AG10803 (cell line): Measurements from ENCODE around the gene EMC8.

Experiments
- DNase-seq: peaks from one replicate; pipeline ENCODE4 v3.0.0; 2010; ENCODE audit warnings: low read depth
- H3K4me3 ChIP-seq: 2 replicates; pipeline ENCODE4 v1.5.1; 2011; ENCODE audit warnings: mild to moderate bottlenecking, low read length, control low read depth
- TF ChIP-seq, protein P1 (sequence below): conservative IDR thresholded peaks from 2 replicates; pipeline ENCODE4 v1.5.1; 2011; ENCODE audit warnings: mild to moderate bottlenecking, low read length, control low read depth, inconsistent platforms

Gene EMC8

DNA sequence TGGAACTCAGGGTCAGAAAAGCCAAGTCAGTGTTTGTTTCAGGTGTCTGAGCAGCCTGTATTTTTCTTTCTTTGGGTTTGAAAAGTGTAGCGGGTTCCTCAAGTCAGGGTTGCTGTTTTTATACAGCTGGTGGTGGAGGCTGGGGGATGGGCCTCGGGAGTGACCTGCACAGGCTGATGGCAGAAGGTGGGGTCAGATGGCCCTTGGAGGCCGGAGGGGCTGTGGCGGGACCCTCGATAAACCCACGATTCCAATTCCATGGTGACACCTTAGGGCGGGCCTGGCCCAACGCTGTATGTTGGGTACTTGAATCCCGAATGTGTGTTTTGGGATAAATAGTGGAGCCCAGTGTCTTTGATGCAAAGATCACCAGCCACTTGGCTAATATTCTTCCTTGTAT is 28.8 kb upstream of the EMC8 start:
- TF ChIP-seq, protein P1, sequence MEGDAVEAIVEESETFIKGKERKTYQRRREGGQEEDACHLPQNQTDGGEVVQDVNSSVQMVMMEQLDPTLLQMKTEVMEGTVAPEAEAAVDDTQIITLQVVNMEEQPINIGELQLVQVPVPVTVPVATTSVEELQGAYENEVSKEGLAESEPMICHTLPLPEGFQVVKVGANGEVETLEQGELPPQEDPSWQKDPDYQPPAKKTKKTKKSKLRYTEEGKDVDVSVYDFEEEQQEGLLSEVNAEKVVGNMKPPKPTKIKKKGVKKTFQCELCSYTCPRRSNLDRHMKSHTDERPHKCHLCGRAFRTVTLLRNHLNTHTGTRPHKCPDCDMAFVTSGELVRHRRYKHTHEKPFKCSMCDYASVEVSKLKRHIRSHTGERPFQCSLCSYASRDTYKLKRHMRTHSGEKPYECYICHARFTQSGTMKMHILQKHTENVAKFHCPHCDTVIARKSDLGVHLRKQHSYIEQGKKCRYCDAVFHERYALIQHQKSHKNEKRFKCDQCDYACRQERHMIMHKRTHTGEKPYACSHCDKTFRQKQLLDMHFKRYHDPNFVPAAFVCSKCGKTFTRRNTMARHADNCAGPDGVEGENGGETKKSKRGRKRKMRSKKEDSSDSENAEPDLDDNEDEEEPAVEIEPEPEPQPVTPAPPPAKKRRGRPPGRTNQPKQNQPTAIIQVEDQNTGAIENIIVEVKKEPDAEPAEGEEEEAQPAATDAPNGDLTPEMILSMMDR, result no peak
- H3K4me3 ChIP-seq, result no peak overlapping the region
- DNase-seq, result no peak

DNA sequence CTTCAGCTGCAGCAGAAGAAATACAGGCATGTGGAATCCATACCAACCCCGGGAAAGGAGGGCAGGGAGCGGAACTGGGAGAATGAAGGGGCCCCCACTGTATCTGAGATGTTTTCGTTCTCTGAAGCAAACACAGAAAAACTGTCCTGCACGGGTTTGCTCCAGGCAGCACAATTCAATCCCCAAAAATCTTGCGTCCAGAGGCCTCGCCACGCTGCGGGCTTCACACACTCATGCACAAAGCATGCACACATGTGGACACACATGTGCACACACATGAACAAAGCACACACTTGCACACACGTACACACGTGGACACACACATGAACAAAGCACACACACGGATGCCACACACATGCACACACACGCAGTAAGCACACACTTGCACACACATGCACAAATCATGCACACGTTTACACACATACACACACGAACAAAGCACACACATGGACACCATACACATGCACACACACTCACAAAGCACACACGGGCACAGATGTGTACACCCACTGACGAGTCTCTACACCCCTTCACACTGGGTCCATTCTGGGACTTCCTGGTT is 27.4 kb upstream of the EMC8 start:
- no peak overlapping the region for H3K4me3 ChIP-seq
- DNase-seq, result no peak
- TF ChIP-seq, protein P1, result no peak

DNA sequence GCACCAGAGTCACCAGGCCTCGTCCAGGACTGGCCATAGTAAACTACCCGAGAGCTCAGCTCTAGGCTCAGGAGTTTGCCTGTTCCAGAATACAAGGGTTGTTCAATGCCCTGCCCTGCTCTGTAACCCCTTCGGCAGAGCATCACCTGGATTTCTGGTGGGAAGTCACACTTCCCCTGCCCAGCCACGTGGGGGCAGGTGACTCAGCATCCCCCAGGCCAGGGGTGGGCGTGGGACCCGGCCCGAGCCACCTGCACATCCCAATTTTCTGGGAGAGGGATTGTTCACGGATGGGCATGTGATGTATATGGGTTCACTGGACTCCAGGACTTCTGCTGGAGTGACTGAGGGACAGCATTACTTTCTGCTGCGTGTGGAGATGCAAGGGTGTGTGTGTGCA is 26.0 kb upstream of the EMC8 start:
- no peak for DNase-seq
- TF ChIP-seq, protein P1, result no peak
- H3K4me3 ChIP-seq, result no peak overlapping the region

DNA sequence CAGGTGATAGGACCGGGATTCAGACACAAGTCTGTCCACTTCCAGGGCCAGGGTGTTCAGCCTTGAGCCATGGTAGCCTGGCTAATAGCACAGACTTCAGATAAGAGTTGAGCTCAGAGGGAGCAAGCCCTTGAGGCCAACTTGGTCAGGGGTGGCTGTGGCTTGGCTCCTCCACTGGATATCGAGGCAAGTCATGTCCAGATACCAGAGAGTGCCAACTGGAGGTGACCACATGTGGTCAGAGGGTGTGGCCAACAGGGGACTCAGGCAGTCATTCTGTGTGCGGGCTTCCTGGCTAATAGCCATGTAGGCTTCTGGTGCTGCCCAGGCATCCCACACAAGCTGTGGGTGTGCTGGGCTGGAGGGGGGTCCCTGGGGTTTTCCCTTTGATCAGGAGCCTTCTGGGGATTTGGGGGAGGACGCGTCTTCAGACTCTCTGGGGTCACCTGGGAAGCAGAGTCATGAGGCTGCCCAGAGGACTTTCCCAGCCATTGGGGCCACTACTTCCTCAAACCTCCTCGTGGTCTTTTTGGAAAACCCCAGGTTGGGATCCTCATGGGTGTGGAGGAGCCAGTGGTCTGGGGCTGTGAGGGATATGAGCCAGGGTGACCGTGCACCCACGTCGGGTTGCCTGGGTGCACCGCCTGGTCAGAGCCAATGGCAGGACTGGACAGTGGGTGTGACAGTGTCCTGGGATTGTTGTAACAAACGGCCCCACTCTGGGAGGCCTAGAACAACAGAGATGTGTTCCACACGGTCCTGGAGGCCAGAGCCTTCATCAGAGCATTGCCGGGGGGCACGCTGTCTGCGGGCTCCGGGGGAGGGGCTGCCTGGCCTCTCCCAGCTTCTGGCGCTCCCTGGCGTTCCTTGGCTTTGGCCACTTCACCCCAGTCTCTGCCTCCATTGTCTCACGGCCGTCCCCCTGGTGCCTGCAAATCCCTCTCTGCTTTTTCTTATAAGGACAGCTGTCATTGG is 25.1 kb upstream of the EMC8 start:
- TF ChIP-seq, protein P1, result no peak
- H3K4me3 ChIP-seq, result no peak overlapping the region
- no peak for DNase-seq

DNA sequence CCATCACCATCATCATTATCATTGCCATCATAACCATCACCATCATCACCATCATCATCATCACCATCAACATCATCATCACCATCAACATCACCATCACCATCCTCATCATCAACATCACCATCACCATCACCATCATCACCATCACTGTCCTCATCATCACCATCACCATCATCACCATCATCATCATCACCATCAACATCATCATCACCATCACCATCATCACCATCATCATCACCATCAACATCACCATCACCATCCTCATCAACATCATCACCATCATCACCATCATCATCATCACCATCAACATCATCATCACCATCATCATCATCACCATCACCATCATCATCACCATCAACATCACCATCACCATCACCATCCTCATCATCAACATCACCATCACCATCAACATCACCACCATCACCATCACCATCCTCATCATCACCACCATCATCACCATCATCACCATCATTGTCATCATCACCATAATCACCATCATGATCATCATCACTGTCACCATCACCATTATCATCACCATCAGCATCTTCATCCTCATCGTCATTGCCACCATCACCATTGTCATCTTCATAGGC is 24.1 kb upstream of the EMC8 start:
- DNase-seq, result no peak
- H3K4me3 ChIP-seq, result no peak overlapping the region
- TF ChIP-seq, protein P1, result no peak

DNA sequence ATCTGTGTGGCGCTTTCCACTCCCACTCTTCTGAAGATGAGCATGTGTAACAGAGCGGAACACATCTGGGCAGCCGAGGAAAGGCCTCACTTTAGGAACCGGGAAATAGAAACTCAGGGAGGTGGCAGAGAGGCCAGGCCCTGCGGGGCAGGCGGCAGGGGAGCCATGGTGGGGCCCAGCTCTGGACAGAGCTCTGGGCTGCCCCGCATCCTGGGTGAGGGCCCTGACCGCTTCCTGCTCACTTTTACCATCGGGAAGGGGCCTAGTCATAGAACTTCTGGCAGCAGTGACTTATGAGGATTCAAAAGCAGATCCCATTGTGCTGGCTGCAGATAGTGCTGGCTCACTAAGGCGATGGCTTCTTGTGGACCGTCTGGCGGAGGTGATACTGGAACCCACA is 22.8 kb upstream of the EMC8 start:
- TF ChIP-seq, protein P1, result no peak
- no peak overlapping the region for H3K4me3 ChIP-seq
- DNase-seq, result no peak
